IMR-90 (cell line): ENCODE measurements around the gene TGM5. TPM values are rescaled to one million over a fixed set of nuclear protein-coding genes. Genes with fewer than 3 reads are reported as not detected.

Experiments used
- ATAC-seq: fragments of 200-7000 bp; cut with Tn5 transposase; 2 replicates; pipeline ENCODE4 v1.9.1; 2020; ENCODE audit warnings: low read depth, mild to moderate bottlenecking, moderate library complexity
- BruUV-seq: library from RNA; stranded (reverse); fragments of 400-500 nt; replicated peaks from 2 replicates; lab custom pipeline; 2021; lab: Mats Ljungman, UMichigan
- CTCF ChIA-PET: fragments of 300-600 bp; formaldehyde crosslinking; extraction: SDS; loops from one replicate; lab custom pipeline; 2021; ENCODE audit warnings: antibody characterized with exemption; lab: Yijun Ruan, JAX
- POLR2A ChIA-PET: fragments of 300-600 bp; sonication (Branson Sonifier 250); formaldehyde crosslinking; loops from one replicate; lab custom pipeline; 2022; ENCODE audit warnings: antibody characterized with exemption; ENCODE audit not compliant: unreplicated experiment; lab: Charles Lee
- DNase-seq: peaks from one replicate; pipeline ENCODE4 v3.0.0; 2013
- H2AFZ ChIP-seq: replicated peaks from 2 replicates; pipeline ENCODE3; 2013; ENCODE audit warnings: low read length, mild to moderate bottlenecking; ENCODE audit not compliant: poor library complexity
- H2AK5ac ChIP-seq: 2 replicates; pipeline ENCODE4 v1.6.1; 2013; ENCODE audit warnings: low read depth, low read length, inconsistent platforms
- H2AK9ac ChIP-seq: replicated peaks from 2 replicates; pipeline ENCODE3; 2013; ENCODE audit warnings: mild to moderate bottlenecking, low read depth, low read length, moderate library complexity; ENCODE audit not compliant: poor library complexity
- H2BK120ac ChIP-seq: 2 replicates; pipeline ENCODE4 v1.6.1; 2013; ENCODE audit warnings: low read depth, low read length, inconsistent platforms
- H2BK15ac ChIP-seq: 3 replicates; pipeline ENCODE4 v1.6.1; 2013; ENCODE audit warnings: low read depth, low read length, inconsistent platforms
- H2BK20ac ChIP-seq: 2 replicates; pipeline ENCODE4 v1.6.1; 2013; ENCODE audit warnings: low read depth, mild to moderate bottlenecking, inconsistent platforms, low read length, moderate library complexity
- H2BK5ac ChIP-seq: 2 replicates; pipeline ENCODE4 v1.6.1; 2013; ENCODE audit warnings: mild to moderate bottlenecking, low read depth, low read length, inconsistent platforms; ENCODE audit not compliant: poor library complexity, severe bottlenecking
- H3K14ac ChIP-seq: replicated peaks from 2 replicates; pipeline ENCODE4 v1.6.1; 2013; ENCODE audit warnings: low read depth, low read length, inconsistent platforms
- H3K18ac ChIP-seq: 2 replicates; pipeline ENCODE4 v1.6.1; 2013; ENCODE audit warnings: low read depth, low read length, control low read depth
- H3K23ac ChIP-seq: 2 replicates; pipeline ENCODE4 v1.6.1; 2013; ENCODE audit warnings: low read depth, low read length, inconsistent platforms
- H3K27ac ChIP-seq: 2 replicates; pipeline ENCODE4 v1.5.1; 2013; ENCODE audit warnings: mild to moderate bottlenecking, control low read depth, low read length; ENCODE audit not compliant: insufficient read depth
- H3K27me3 ChIP-seq: 2 replicates; pipeline ENCODE4 v1.6.1; 2013; ENCODE audit warnings: low read length; ENCODE audit not compliant: control insufficient read depth, insufficient read depth
- H3K36me3 ChIP-seq: 2 replicates; pipeline ENCODE4 v1.6.1; 2013; ENCODE audit warnings: low read length, mixed read lengths; ENCODE audit not compliant: control insufficient read depth, insufficient read depth
- H3K4ac ChIP-seq: 2 replicates; pipeline ENCODE4 v1.6.1; 2013; ENCODE audit warnings: low read depth, low read length, inconsistent platforms
- H3K4me1 ChIP-seq: 2 replicates; pipeline ENCODE4 v1.6.1; 2013; ENCODE audit warnings: low read length, mixed read lengths; ENCODE audit not compliant: control insufficient read depth, insufficient read depth
- H3K4me2 ChIP-seq: 2 replicates; pipeline ENCODE4 v1.6.1; 2013; ENCODE audit warnings: low read depth, mild to moderate bottlenecking, control low read depth, low read length, moderate library complexity
- H3K4me3 ChIP-seq: 2 replicates; pipeline ENCODE4 v1.5.1; 2013; ENCODE audit warnings: low read depth, mild to moderate bottlenecking, control low read depth, low read length, moderate library complexity; ENCODE audit not compliant: insufficient read depth
- H3K56ac ChIP-seq: 2 replicates; pipeline ENCODE4 v1.6.1; 2013; ENCODE audit warnings: low read length, inconsistent platforms; ENCODE audit not compliant: insufficient read depth; ENCODE audit errors: extremely low read depth
- H3K79me1 ChIP-seq, 2 experiments: 2 replicates each; pipeline ENCODE4 v1.6.1; 2013; ENCODE audit warnings: low read length in 2 of 2, inconsistent platforms in 1 of 2, low read depth in 1 of 2
- H3K9ac ChIP-seq: 2 replicates; pipeline ENCODE4 v1.6.1; 2013; ENCODE audit warnings: low read depth, low read length, control low read depth
- H3K9me1 ChIP-seq: 2 replicates; pipeline ENCODE4 v1.6.1; 2013; ENCODE audit warnings: low read length, inconsistent platforms; ENCODE audit not compliant: insufficient read depth
- H3K9me3 ChIP-seq: 2 replicates; pipeline ENCODE4 v1.6.1; 2013; ENCODE audit warnings: low read length; ENCODE audit not compliant: control insufficient read depth, insufficient read depth
- H4K20me1 ChIP-seq: 2 replicates; pipeline ENCODE4 v1.6.1; 2013; ENCODE audit warnings: low read length, inconsistent platforms; ENCODE audit not compliant: insufficient read depth
- H4K5ac ChIP-seq: 2 replicates; pipeline ENCODE4 v1.6.1; 2013; ENCODE audit warnings: mild to moderate bottlenecking, low read depth, low read length, control low read depth
- H4K8ac ChIP-seq, 2 experiments: 2 replicates each; pipeline ENCODE4 v1.6.1; 2013; ENCODE audit warnings: low read depth in 2 of 2, low read length in 2 of 2, control low read depth in 1 of 2, inconsistent platforms in 1 of 2
- H4K91ac ChIP-seq: 2 replicates; pipeline ENCODE4 v1.6.1; 2013; ENCODE audit warnings: low read depth, low read length, inconsistent platforms; ENCODE audit not compliant: insufficient read depth
- BHLHE40 ChIP-seq: fragments of 150-350 bp; IDR thresholded peaks from 2 replicates; pipeline ENCODE4 v1.6.1; 2016; ENCODE audit warnings: mild to moderate bottlenecking, low read depth, low read length
- CEBPB ChIP-seq: IDR thresholded peaks from 2 replicates; pipeline ENCODE4 v1.6.1; 2012; ENCODE audit warnings: low read depth, low read length, improper control_type of control experiment
- CHD1 ChIP-seq: IDR thresholded peaks from 2 replicates; pipeline ENCODE4 v1.6.1; 2012; ENCODE audit warnings: low read depth, low read length, improper control_type of control experiment
- CTCF ChIP-seq: conservative IDR thresholded peaks from 2 replicates; pipeline ENCODE4 v1.5.1; 2012; ENCODE audit warnings: mild to moderate bottlenecking, low read depth, low read length, improper control_type of control experiment
- ELK1 ChIP-seq: fragments of 150-350 bp; IDR thresholded peaks from 2 replicates; pipeline ENCODE4 v1.6.1; 2016; ENCODE audit warnings: low read depth, mild to moderate bottlenecking, low read length, moderate library complexity, borderline replicate concordance
- FOS ChIP-seq: fragments of 150-350 bp; IDR thresholded peaks from 2 replicates; pipeline ENCODE4 v1.6.1; 2016; ENCODE audit warnings: low read depth, low read length
- MAFK ChIP-seq: IDR thresholded peaks from 2 replicates; pipeline ENCODE4 v1.6.1; 2012; ENCODE audit warnings: low read depth, low read length, improper control_type of control experiment
- MAZ ChIP-seq: IDR thresholded peaks from 2 replicates; pipeline ENCODE4 v1.6.1; 2012; ENCODE audit warnings: low read depth, mild to moderate bottlenecking, low read length, improper control_type of control experiment, moderate library complexity, borderline replicate concordance
- MXI1 ChIP-seq: IDR thresholded peaks from 2 replicates; pipeline ENCODE4 v1.6.1; 2012; ENCODE audit warnings: low read depth, mild to moderate bottlenecking, low read length, moderate library complexity, borderline replicate concordance
- RAD21 ChIP-seq: IDR thresholded peaks from 2 replicates; pipeline ENCODE4 v1.6.1; 2012; ENCODE audit warnings: low read length, improper control_type of control experiment
- RCOR1 ChIP-seq: IDR thresholded peaks from 2 replicates; pipeline ENCODE4 v1.6.1; 2012; ENCODE audit warnings: mild to moderate bottlenecking, low read length, improper control_type of control experiment; ENCODE audit not compliant: insufficient replicate concordance
- RFX5 ChIP-seq: IDR thresholded peaks from 2 replicates; pipeline ENCODE4 v1.8.0; 2012; ENCODE audit warnings: low read depth, mild to moderate bottlenecking, low read length, moderate library complexity
- SMC3 ChIP-seq: fragments of 150-350 bp; IDR thresholded peaks from 2 replicates; pipeline ENCODE4 v1.6.1; 2016; ENCODE audit warnings: low read depth, mild to moderate bottlenecking, antibody characterized with exemption, low read length, moderate library complexity
- WGBS, 2 experiments: methylation state at CpG; one replicate each; pipeline versions ENCODE4 v1.1.5 to v1.1.7; 2013; ENCODE audit warnings: missing lambda C conversion rate in 2 of 2; ENCODE audit not compliant: insufficient read length in 1 of 2; ENCODE audit errors: extremely low coverage in 2 of 2; 5-methylcytosine and 5-hydroxymethylcytosine counted together
- dilution Hi-C: fragments of 300-500 bp; cut with HindIII; formaldehyde crosslinking; loops from one replicate; pipeline ENCODE4 v1.14.3; 2018; ENCODE audit warnings: low sequenced_read_pairs; ENCODE audit not compliant: unreplicated experiment
- in situ Hi-C: fragments of 300-500 bp; cut with MboI; formaldehyde crosslinking; loops from 3 replicates; pipeline ENCODE4 v1.14.3; 2019; ENCODE audit warnings: low sequenced_read_pairs, inconsistent platforms, mixed read lengths
- intact Hi-C: fragments of 100-400 bp; cut with micrococcal nuclease; formaldehyde crosslinking; loops from 2 replicates; pipeline ENCODE4 v1.10.0; 2022
- polyA plus RNA-seq, 3 experiments: library from polyadenylated mRNA; depleted of rRNA; stranded (reverse); fragments of >200 nt; gene quantifications; 2 replicates each; pipeline ENCODE4 v1.2.3, GENCODE V29; 2012; ENCODE audit warnings: low replicate concordance in 1 of 3
- total RNA-seq: library from RNA; depleted of rRNA; stranded (reverse); fragments of >200 nt; gene quantifications from 2 replicates; pipeline ENCODE4 v1.2.3, GENCODE V29; 2012

The TGM5 gene
- total and polyA plus RNA-seq, 2 of the 4 experiments (the other 2 are of a cell fraction), result not detected

GRCh38 chr15:43208052-43209002 is 58.4 kb downstream of the TGM5 start:
- Histone ChIP-seq H3K79me1 (no peaks in the 10 kb centered on the region), H2AK9ac (peak overlapping the region; percentile 58), H3K23ac (no peak overlapping the region), H3K27me3 (peaks cover 69% of the 10 kb centered on the region), H3K27ac (no peak overlapping the region), H4K91ac (no peak overlapping the region), H3K14ac (no peak overlapping the region), H4K20me1 (no peaks in the 10 kb centered on the region), H2AK5ac (no peak overlapping the region), H3K9me1 (no peaks in the 10 kb centered on the region; the same call in 1 of the 2 replicates), H2BK5ac (no peak overlapping the region), H3K56ac (no peak overlapping the region), H3K18ac (no peak overlapping the region), H4K5ac (no peak overlapping the region), H3K9me3 (no peaks in the 10 kb centered on the region), H2BK120ac (no peak overlapping the region), H3K36me3 (no peaks in the 10 kb centered on the region), H3K4me2 (no peak overlapping the region), H3K4me1 (no peaks in the 10 kb centered on the region), H2AFZ (no peak overlapping the region), H3K9ac (no peak overlapping the region), H2BK20ac (no peak overlapping the region), H3K4ac (no peak overlapping the region), H3K4me3 (no peak overlapping the region), H2BK15ac (no peak overlapping the region), H4K8ac (no peak overlapping the region)
- 73% methylated on average over 6 of the region's 23 CpGs; no CpG with 5 or more reads in 1 of the 2 experiments for WGBS, 2 experiments
- no peak for DNase-seq
- ATAC-seq, result no peak
- POLR2A ChIA-PET, result no interaction called here
- no TSS peak for BruUV-seq
- intact Hi-C loops (loop anchor here (1.0 kb wide), 1 partner anchor 77 kb away; no protein-coding TSS in a partner anchor), dilution Hi-C loops (no loop called here), in situ Hi-C loops (no loop called here)
- CTCF ChIA-PET, result interaction anchor here (0.6 to 1.6 kb wide), 3 partner anchors 10 to 193 kb away, joined by 3 to 4 read pairs (median 3); no protein-coding TSS in a partner anchor
- TF ChIP-seq RCOR1, result no peak
- no peak for TF ChIP-seq MAFK
- TF ChIP-seq RFX5, result no peak
- TF ChIP-seq BHLHE40, result no peak
- TF ChIP-seq ELK1, result no peak
- TF ChIP-seq SMC3, result no peak
- TF ChIP-seq MAZ, result no peak
- TF ChIP-seq MXI1, result no peak
- no peak for TF ChIP-seq CHD1
- no peak for TF ChIP-seq CEBPB
- no peak for TF ChIP-seq RAD21
- TF ChIP-seq FOS, result no peak
- TF ChIP-seq CTCF, result no peak
